AG04450 (cell line): ENCODE data around the gene SGMS1. TPM values are rescaled to one million over a fixed set of nuclear protein-coding genes. Genes with fewer than 3 reads are reported as not detected.

ENCODE experiments used
- CTCF ChIA-PET: fragments of 300-600, 350-600 bp; formaldehyde crosslinking; extraction: SDS; loops from one replicate; lab custom pipeline; 2022; ENCODE audit warnings: antibody characterized with exemption, inconsistent platforms; lab: Charles Lee
- POLR2A ChIA-PET: fragments of 350-600 bp; formaldehyde crosslinking; extraction: SDS; loops from one replicate; lab custom pipeline; 2021; ENCODE audit warnings: antibody characterized with exemption, inconsistent platforms; lab: Yijun Ruan, JAX
- DNase-seq: peaks from one replicate; pipeline ENCODE4 v3.0.0-alpha.2; 2011; ENCODE audit warnings: low read depth, low spot score
- H3K27ac ChIP-seq: one replicate; pipeline ENCODE4 v1.5.1; 2012; ENCODE audit warnings: low read depth, low read length, control low read depth
- H3K27me3 ChIP-seq: one replicate; pipeline ENCODE4 v1.6.0; 2012; ENCODE audit warnings: low read length; ENCODE audit not compliant: control insufficient read depth, insufficient read depth
- H3K4me3 ChIP-seq: 2 replicates; pipeline ENCODE4 v1.5.1; 2011; ENCODE audit warnings: mild to moderate bottlenecking, low read depth, low read length, control low read depth
- H3K9me3 ChIP-seq: 2 replicates; pipeline ENCODE4 v1.5.1; 2012; ENCODE audit warnings: low read length; ENCODE audit not compliant: control insufficient read depth, insufficient read depth
- CTCF ChIP-seq: IDR thresholded peaks from 2 replicates; pipeline ENCODE4 v1.5.1; 2011; ENCODE audit warnings: low read depth, low read length, control low read depth, inconsistent platforms
- polyA plus RNA-seq: library from polyadenylated mRNA; depleted of rRNA; stranded (reverse); fragments of >200 nt; gene quantifications from 2 replicates; pipeline ENCODE4 v1.2.3, GENCODE V29; 2011

SGMS1 gene
- polyA plus RNA-seq, 1 experiment: 17.7 TPM

- DNase-seq: no peak
- no peak for TF ChIP-seq CTCF
- no peak overlapping the region for H3K27ac ChIP-seq
- CTCF ChIA-PET: no interaction called here
- peaks cover 6% of the 10 kb centered on the region for H3K27me3 ChIP-seq
- POLR2A ChIA-PET: no interaction called here
- H3K9me3 ChIP-seq: no peaks in the 10 kb centered on the region
- H3K4me3 ChIP-seq: no peak overlapping the region
Observed at GRCh38 chr10:50286517-50286916, 337.2 kb downstream of the SGMS1 start.

DNA sequence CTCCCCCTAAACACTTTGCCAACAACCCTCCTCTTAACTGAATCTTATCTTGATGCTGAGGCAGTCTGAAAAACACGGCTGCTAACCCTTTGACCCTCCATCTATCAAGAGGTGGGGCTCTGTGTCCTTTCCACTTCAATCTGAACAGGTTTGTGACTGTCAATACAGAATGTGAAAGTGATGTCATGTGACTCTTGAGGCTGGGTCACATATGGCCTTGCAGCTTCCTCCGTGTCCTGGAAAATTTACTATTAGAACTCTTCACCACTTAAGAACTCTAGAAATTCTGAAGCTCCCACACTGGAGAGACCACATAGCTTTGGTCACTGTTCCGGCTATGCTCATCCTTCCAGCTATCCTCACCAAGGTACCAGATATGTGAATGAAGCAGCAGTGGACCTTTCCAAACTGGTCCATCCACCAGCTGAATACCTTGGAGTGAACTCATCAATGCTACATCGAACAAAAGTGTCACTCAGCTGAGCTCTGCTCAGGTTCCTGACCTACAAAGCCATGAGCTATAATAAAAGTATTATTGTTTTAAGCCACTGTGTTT lies 341.7 kb downstream of the SGMS1 start:
- Histone ChIP-seq H3K4me3 (no peak overlapping the region), H3K27ac (no peak overlapping the region), H3K27me3 (peaks cover 8% of the 10 kb centered on the region), H3K9me3 (no peaks in the 10 kb centered on the region)
- no peak for DNase-seq
- CTCF ChIA-PET: no interaction called here
- no peak for TF ChIP-seq CTCF
- POLR2A ChIA-PET: no interaction called here

- POLR2A ChIA-PET: no interaction called here
- Histone ChIP-seq H3K27ac (no peak overlapping the region), H3K9me3 (no peaks in the 10 kb centered on the region), H3K4me3 (no peak overlapping the region), H3K27me3 (peaks cover 8% of the 10 kb centered on the region)
- no peak for TF ChIP-seq CTCF
- DNase-seq: no peak
- CTCF ChIA-PET: no interaction called here
Observed at GRCh38 chr10:50281210-50281966, 342.4 kb downstream of the SGMS1 start.

GRCh38 chr10:50280049-50280841 lies 343.5 kb downstream of the SGMS1 start:
- ChIA-PET POLR2A (no interaction called here), CTCF (no interaction called here)
- no peak for DNase-seq
- no peak overlapping the region for H3K27ac ChIP-seq
- no peaks in the 10 kb centered on the region for H3K9me3 ChIP-seq
- no peak overlapping the region for H3K4me3 ChIP-seq
- peaks cover 10% of the 10 kb centered on the region for H3K27me3 ChIP-seq
- TF ChIP-seq CTCF: no peak

DNA sequence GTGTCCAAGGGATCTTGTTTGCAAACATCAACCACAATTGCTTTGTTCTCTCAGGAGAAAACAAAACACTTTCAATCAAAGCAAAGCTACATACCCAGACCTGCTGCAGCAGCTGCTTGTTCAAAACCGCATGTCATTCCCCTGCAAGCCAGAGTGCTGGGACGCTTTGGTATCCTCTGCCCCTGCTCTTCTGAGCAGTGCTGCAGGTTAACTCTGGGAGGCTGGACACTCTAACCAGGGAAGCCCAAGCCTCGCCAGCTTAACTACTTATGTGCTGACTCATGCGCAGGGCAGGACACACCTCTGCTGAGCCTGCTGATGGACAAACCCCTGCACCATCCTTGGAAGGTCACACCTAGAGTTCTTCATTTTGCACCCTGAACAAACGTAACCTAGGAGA lies 344.3 kb downstream of the SGMS1 start:
- DNase-seq: no peak
- Histone ChIP-seq H3K4me3 (no peak overlapping the region), H3K9me3 (no peaks in the 10 kb centered on the region), H3K27ac (no peak overlapping the region), H3K27me3 (peaks cover 12% of the 10 kb centered on the region)
- no peak for TF ChIP-seq CTCF
- POLR2A ChIA-PET: no interaction called here
- CTCF ChIA-PET: no interaction called here
